KMS-11 (cell line): Measurements from ENCODE around the gene TMEM225.
"Not testable (repeated sequence)": the region's sequence is repeated elsewhere in the genome, so short reads cannot be mapped to it uniquely, and the experiment has no call there.

ENCODE experiments used
- H2AFZ ChIP-seq: fragments of 200-600 bp; sonication (generic); 2 replicates; pipeline ENCODE4 v1.6.1; 2016; ENCODE audit warnings: antibody characterized with exemption, mixed run types, low read depth
- H3K27ac ChIP-seq: fragments of 200-600 bp; sonication (generic); 2 replicates; pipeline ENCODE4 v1.6.1; 2016; ENCODE audit warnings: mild to moderate bottlenecking, mixed run types
- H3K27me3 ChIP-seq: fragments of 200-600 bp; sonication (generic); 2 replicates; pipeline ENCODE4 v1.6.1; 2017; ENCODE audit warnings: mild to moderate bottlenecking, low read depth, mixed run types, moderate library complexity; ENCODE audit not compliant: insufficient read depth
- H3K36me3 ChIP-seq: fragments of 200-600 bp; sonication (generic); 2 replicates; pipeline ENCODE4 v1.6.1; 2017; ENCODE audit warnings: mild to moderate bottlenecking, mixed run types; ENCODE audit not compliant: insufficient read depth
- H3K4me1 ChIP-seq: fragments of 200-600 bp; sonication (generic); 2 replicates; pipeline ENCODE4 v1.6.1; 2016; ENCODE audit warnings: mild to moderate bottlenecking, low read depth, mixed run types; ENCODE audit not compliant: poor library complexity, severe bottlenecking
- H3K4me2 ChIP-seq: fragments of 200-600 bp; sonication (generic); 2 replicates; pipeline ENCODE4 v1.7.0; 2016; ENCODE audit warnings: mild to moderate bottlenecking, mixed run types
- H3K4me3 ChIP-seq: fragments of 200-600 bp; sonication (generic); IDR thresholded peaks from 2 replicates; pipeline ENCODE4 v1.6.1; 2017; ENCODE audit warnings: low read depth, low read length, mixed read lengths; ENCODE audit not compliant: insufficient read depth
- H3K79me2 ChIP-seq: fragments of 200-600 bp; sonication (generic); 2 replicates; pipeline ENCODE4 v1.6.1; 2016; ENCODE audit warnings: low read depth, mixed run types; ENCODE audit not compliant: insufficient read depth
- H3K9ac ChIP-seq: fragments of 200-600 bp; sonication (generic); 2 replicates; pipeline ENCODE4 v1.6.1; 2016; ENCODE audit warnings: mild to moderate bottlenecking, mixed run types
- H4K20me1 ChIP-seq: fragments of 200-600 bp; sonication (generic); 2 replicates; pipeline ENCODE4 v1.6.1; 2016; ENCODE audit warnings: mild to moderate bottlenecking, mixed run types; ENCODE audit not compliant: insufficient read depth
- TF ChIP-seq, protein P1 (sequence below): fragments of 200-600 bp; sonication (generic); conservative IDR thresholded peaks from 2 replicates; pipeline ENCODE4 v1.6.1; 2017; ENCODE audit warnings: low read depth, mild to moderate bottlenecking, antibody characterized with exemption, low read length, moderate library complexity, mixed read lengths

TMEM225 gene

GRCh38 chr11:123880912-123881311 lies 4.6 kb downstream of the TMEM225 start:
- Histone ChIP-seq H3K9ac (no peak overlapping the region), H4K20me1 (no peaks in the 10 kb centered on the region), H3K27me3 (no peaks in the 10 kb centered on the region), H3K4me1 (no peaks in the 10 kb centered on the region), H3K4me3 (no peak overlapping the region), H3K79me2 (no peaks in the 10 kb centered on the region), H2AFZ (no peak overlapping the region), H3K4me2 (no peak overlapping the region), H3K36me3 (no peaks in the 10 kb centered on the region), H3K27ac (no peak overlapping the region)
- TF ChIP-seq, protein P1, sequence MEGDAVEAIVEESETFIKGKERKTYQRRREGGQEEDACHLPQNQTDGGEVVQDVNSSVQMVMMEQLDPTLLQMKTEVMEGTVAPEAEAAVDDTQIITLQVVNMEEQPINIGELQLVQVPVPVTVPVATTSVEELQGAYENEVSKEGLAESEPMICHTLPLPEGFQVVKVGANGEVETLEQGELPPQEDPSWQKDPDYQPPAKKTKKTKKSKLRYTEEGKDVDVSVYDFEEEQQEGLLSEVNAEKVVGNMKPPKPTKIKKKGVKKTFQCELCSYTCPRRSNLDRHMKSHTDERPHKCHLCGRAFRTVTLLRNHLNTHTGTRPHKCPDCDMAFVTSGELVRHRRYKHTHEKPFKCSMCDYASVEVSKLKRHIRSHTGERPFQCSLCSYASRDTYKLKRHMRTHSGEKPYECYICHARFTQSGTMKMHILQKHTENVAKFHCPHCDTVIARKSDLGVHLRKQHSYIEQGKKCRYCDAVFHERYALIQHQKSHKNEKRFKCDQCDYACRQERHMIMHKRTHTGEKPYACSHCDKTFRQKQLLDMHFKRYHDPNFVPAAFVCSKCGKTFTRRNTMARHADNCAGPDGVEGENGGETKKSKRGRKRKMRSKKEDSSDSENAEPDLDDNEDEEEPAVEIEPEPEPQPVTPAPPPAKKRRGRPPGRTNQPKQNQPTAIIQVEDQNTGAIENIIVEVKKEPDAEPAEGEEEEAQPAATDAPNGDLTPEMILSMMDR = no peak

DNA sequence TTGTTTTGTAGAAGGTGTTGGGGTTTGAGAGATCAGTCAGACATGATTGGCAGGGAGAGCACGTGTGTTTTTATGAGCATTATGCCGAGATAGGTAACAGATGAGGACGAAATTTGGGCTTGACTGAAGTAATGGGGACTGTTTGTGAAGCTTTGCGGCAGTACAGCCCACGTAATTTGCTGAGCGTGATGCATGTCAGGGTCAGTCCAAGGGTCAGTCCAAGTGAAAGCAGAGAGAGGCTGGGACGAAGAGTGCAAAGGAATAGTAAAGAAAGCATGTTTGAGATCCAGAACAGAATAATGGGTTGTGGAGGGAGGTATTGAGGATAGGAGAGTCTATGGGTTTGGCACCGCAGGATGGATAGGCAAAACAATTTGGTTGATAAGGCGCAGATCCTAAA lies 17.7 kb downstream of the TMEM225 start:
- not testable (repeated sequence) for H3K36me3 ChIP-seq, H3K27ac ChIP-seq, H3K4me3 ChIP-seq, H4K20me1 ChIP-seq, H3K4me1 ChIP-seq, H2AFZ ChIP-seq, H3K27me3 ChIP-seq, H3K79me2 ChIP-seq, H3K9ac ChIP-seq, H3K4me2 ChIP-seq

- H2AFZ ChIP-seq, H3K4me1 ChIP-seq, H3K27ac ChIP-seq, H3K4me2 ChIP-seq, H3K36me3 ChIP-seq, H3K79me2 ChIP-seq, H3K4me3 ChIP-seq, H4K20me1 ChIP-seq, H3K27me3 ChIP-seq, H3K9ac ChIP-seq: not testable (repeated sequence)
These were observed 20.2 kb downstream of the TMEM225 start for GRCh38 chr11:123865293-123865692.

GRCh38 chr11:123859731-123860130 lies 25.7 kb downstream of the TMEM225 start:
- no peak overlapping the region for H3K4me3 ChIP-seq

GRCh38 chr11:123856444-123856843 lies 29.0 kb downstream of the TMEM225 start:
- Histone ChIP-seq H3K27me3 (no peaks in the 10 kb centered on the region), H3K79me2 (no peaks in the 10 kb centered on the region)

More at GRCh38 chr11:123859731-123860130, 25.7 kb downstream of the TMEM225 start:
- Histone ChIP-seq H4K20me1 (no peaks in the 10 kb centered on the region), H3K4me1 (no peaks in the 10 kb centered on the region), H2AFZ (no peak overlapping the region), H3K27me3 (no peaks in the 10 kb centered on the region), H3K36me3 (no peaks in the 10 kb centered on the region), H3K4me2 (no peak overlapping the region), H3K9ac (no peak overlapping the region), H3K27ac (no peak overlapping the region), H3K79me2 (no peaks in the 10 kb centered on the region)
- TF ChIP-seq, protein P1 = no peak

More at GRCh38 chr11:123856444-123856843, 29.0 kb downstream of the TMEM225 start:
- no peaks in the 10 kb centered on the region for H3K36me3 ChIP-seq
- no peak overlapping the region for H2AFZ ChIP-seq
- no peak overlapping the region for H3K4me2 ChIP-seq
- no peaks in the 10 kb centered on the region for H3K4me1 ChIP-seq
- H3K4me3 ChIP-seq = no peak overlapping the region
- no peaks in the 10 kb centered on the region for H4K20me1 ChIP-seq
- no peak overlapping the region for H3K9ac ChIP-seq
- TF ChIP-seq, protein P1 = no peak
- H3K27ac ChIP-seq = no peak overlapping the region
